Vagina (tissue), 2 donors: ENCODE data around the gene DDX28. TPM values are rescaled to one million over a fixed set of nuclear protein-coding genes. Genes with fewer than 3 reads are reported as not detected.
A peak's percentile ranks its signal among the peaks of the same experiment; 100 is the strongest.

Experiments used
- DNase-seq, 2 donors: peaks; one replicate each; pipeline ENCODE4 v3.0.0-alpha.2; 2017; ENCODE audit errors: extremely low spot score in 2 of 2
- H3K27ac ChIP-seq: fragments of 200-600 bp; sonication (generic); one replicate; pipeline ENCODE4 v1.5.1; 2019
- H3K27me3 ChIP-seq: fragments of 200-600 bp; sonication (generic); one replicate; pipeline ENCODE4 v1.5.1; 2019
- H3K36me3 ChIP-seq, 2 donors: fragments of 200-600 bp; sonication (generic); one replicate each; pipeline ENCODE4 v1.5.1; 2017 to 2019
- H3K4me1 ChIP-seq: fragments of 200-600 bp; sonication (generic); one replicate; pipeline ENCODE4 v1.5.1; 2019
- H3K4me3 ChIP-seq, 2 donors: fragments of 200-600 bp; sonication (generic); 1 replicate in 1 of 2; 2 replicates in 1 of 2; pipeline ENCODE4 v1.5.1; 2016 to 2019
- H3K9me3 ChIP-seq: fragments of 200-600 bp; sonication (generic); one replicate; pipeline ENCODE4 v1.5.1; 2019
- CTCF ChIP-seq, 3 experiments: fragments of 450-650 bp in 2 of 3; fragments of 200-600 bp in 1 of 3; sonication (generic) in 1 of 3; IDR thresholded peaks; one replicate each; pipeline ENCODE4 v1.5.1; 2017 to 2019; ENCODE audit warnings: antibody characterized with exemption in 3 of 3, mild to moderate bottlenecking in 2 of 3, moderate library complexity in 2 of 3
- POLR2A ChIP-seq, 2 donors: fragments of 450-650 bp; IDR thresholded peaks; one replicate each; pipeline ENCODE4 v1.6.1; 2017; ENCODE audit warnings: antibody characterized with exemption in 2 of 2, mild to moderate bottlenecking in 2 of 2, moderate library complexity in 2 of 2
- POLR2AphosphoS5 ChIP-seq, 2 donors: sonication (generic); formaldehyde crosslinking; IDR thresholded peaks; one replicate each; pipeline ENCODE4 v1.9.0; 2017; ENCODE audit warnings: antibody characterized with exemption in 2 of 2, mild to moderate bottlenecking in 2 of 2, low read depth in 1 of 2; ENCODE audit not compliant: insufficient read depth in 1 of 2
- intact Hi-C: fragments of 100-400 bp; cut with DNase I; formaldehyde crosslinking; loops from one replicate; pipeline ENCODE4 v1.15.1; 2023
- total RNA-seq: library from RNA; depleted of rRNA; stranded (reverse); fragments of >200 nt; gene quantifications from one replicate; pipeline ENCODE4 v1.2.3, GENCODE V29; 2016

Gene DDX28
- total RNA-seq, 1 donor from 2014 or later: 17.7 TPM

- peak overlapping the region; percentile 32 to 35 for H3K4me3 ChIP-seq
- peak; percentile 93 to 98 (median 97) for TF ChIP-seq CTCF (IDR thresholded peaks at IDR 0.05)
- no peak for TF ChIP-seq POLR2A (IDR thresholded peaks at IDR 0.05)
- TF ChIP-seq POLR2AphosphoS5 (IDR thresholded peaks at IDR 0.05; ENCODE audit: insufficient read depth in 1 of 2, low read depth in 1 of 2): peak; percentile 37 to 43
- no peaks in the 10 kb centered on the region for H3K9me3 ChIP-seq
- intact Hi-C loops: no loop called here
- H3K4me1 ChIP-seq: peaks cover 13% of the 10 kb centered on the region
- H3K27me3 ChIP-seq: no peaks in the 10 kb centered on the region
- DNase-seq: no peak
- no peaks in the 10 kb centered on the region for H3K36me3 ChIP-seq
- H3K27ac ChIP-seq: peak overlapping the region; percentile 69
These were observed 29.6 kb downstream of the DDX28 start for GRCh38 chr16:67993207-67994039.

- peaks cover 13% of the 10 kb centered on the region for H3K4me1 ChIP-seq
- peak overlapping the region; percentile 69 for H3K27ac ChIP-seq
- TF ChIP-seq POLR2A (IDR thresholded peaks at IDR 0.05) (no peak), CTCF (IDR thresholded peaks at IDR 0.05) (no peak), POLR2AphosphoS5 (IDR thresholded peaks at IDR 0.05; ENCODE audit: insufficient read depth in 1 of 2, low read depth in 1 of 2) (no peak)
- H3K27me3 ChIP-seq: no peaks in the 10 kb centered on the region
- no peaks in the 10 kb centered on the region for H3K9me3 ChIP-seq
- no peak for DNase-seq
- intact Hi-C loops: no loop called here
- H3K36me3 ChIP-seq: no peaks in the 10 kb centered on the region
- peak overlapping the region; percentile 32 to 35 for H3K4me3 ChIP-seq
These were observed 30.3 kb downstream of the DDX28 start for GRCh38 chr16:67992661-67993206.

- H3K27ac ChIP-seq: no peak overlapping the region
- H3K36me3 ChIP-seq: no peaks in the 10 kb centered on the region
- DNase-seq: no peak
- TF ChIP-seq CTCF (IDR thresholded peaks at IDR 0.05) (no peak), POLR2A (IDR thresholded peaks at IDR 0.05) (no peak), POLR2AphosphoS5 (IDR thresholded peaks at IDR 0.05; ENCODE audit: insufficient read depth in 1 of 2, low read depth in 1 of 2) (no peak)
- peaks cover 13% of the 10 kb centered on the region for H3K4me1 ChIP-seq
- H3K9me3 ChIP-seq: no peaks in the 10 kb centered on the region
- intact Hi-C loops: no loop called here
- H3K4me3 ChIP-seq: no peak overlapping the region
- H3K27me3 ChIP-seq: no peaks in the 10 kb centered on the region
These were observed 33.0 kb downstream of the DDX28 start for GRCh38 chr16:67990018-67990386.

- Histone ChIP-seq H3K36me3 (no peaks in the 10 kb centered on the region), H3K27ac (no peak overlapping the region), H3K4me1 (peaks cover 13% of the 10 kb centered on the region), H3K4me3 (no peak overlapping the region), H3K27me3 (no peaks in the 10 kb centered on the region), H3K9me3 (no peaks in the 10 kb centered on the region)
- intact Hi-C loops: no loop called here
- no peak for DNase-seq
- no peak for TF ChIP-seq POLR2A (IDR thresholded peaks at IDR 0.05)
These were observed 33.6 kb downstream of the DDX28 start for GRCh38 chr16:67989322-67990017.

- intact Hi-C loops: no loop called here
- no peak for DNase-seq
- H3K27ac ChIP-seq: no peak overlapping the region
- TF ChIP-seq POLR2AphosphoS5 (IDR thresholded peaks at IDR 0.05; ENCODE audit: insufficient read depth in 1 of 2, low read depth in 1 of 2) (no peak), POLR2A (IDR thresholded peaks at IDR 0.05) (no peak), CTCF (IDR thresholded peaks at IDR 0.05) (no peak)
- H3K4me3 ChIP-seq: no peak overlapping the region
- no peaks in the 10 kb centered on the region for H3K9me3 ChIP-seq
- no peaks in the 10 kb centered on the region for H3K27me3 ChIP-seq
- no peaks in the 10 kb centered on the region for H3K36me3 ChIP-seq
- peaks cover 10% of the 10 kb centered on the region for H3K4me1 ChIP-seq
These were observed 34.4 kb downstream of the DDX28 start for GRCh38 chr16:67988675-67989074.
